PFSK-1 (cell line): Measurements from ENCODE around the gene SESN3.

Source experiments
- POLR2AphosphoS5 ChIP-seq: IDR thresholded peaks from 2 replicates; pipeline ENCODE4 v1.6.1; 2012; ENCODE audit warnings: low read depth, mild to moderate bottlenecking, control low read depth, low read length, moderate library complexity
- REST ChIP-seq, 2 experiments: IDR thresholded peaks; 2 replicates each; pipeline versions ENCODE4 v1.6.1 to v1.8.0; 2011 to 2012; ENCODE audit warnings: low read depth in 2 of 2, low read length in 2 of 2, control low read depth in 1 of 2, inconsistent platforms in 1 of 2, mild to moderate bottlenecking in 1 of 2, moderate library complexity in 1 of 2; ENCODE audit not compliant: insufficient read depth in 1 of 2
- SIN3A ChIP-seq: IDR thresholded peaks from 2 replicates; pipeline ENCODE4 v1.6.1; 2012; ENCODE audit warnings: mild to moderate bottlenecking, low read length, moderate library complexity, borderline replicate concordance; ENCODE audit not compliant: insufficient read depth
- TAF1 ChIP-seq: IDR thresholded peaks from 2 replicates; pipeline ENCODE4 v1.6.1; 2012; ENCODE audit warnings: low read length, control low read depth, borderline replicate concordance; ENCODE audit not compliant: insufficient read depth

GRCh38 chr11:95222817-95223216 lies 8.2 kb downstream of the SESN3 start:
- TF ChIP-seq REST (IDR thresholded peaks at IDR 0.05; ENCODE audit: insufficient read depth in 1 of 2, low read depth in 2 of 2, low read length in 2 of 2) (no peak), POLR2AphosphoS5 (no peak), SIN3A (no peak), TAF1 (no peak)
